ENCODE results near the gene ANKRD23. TPM values are rescaled to one million over a fixed set of nuclear protein-coding genes. Genes with fewer than 3 reads are reported as not detected.

The ANKRD23 gene
- total and polyA plus RNA-seq, 11 donors, result 0.96 to 26.7 (median 7.9) TPM

- no peak for ATAC-seq
- 77 to 84% (median 79%) methylated on average over 10 of the region's 10 CpGs for WGBS, 4 donors
- Histone ChIP-seq H3K9me3 (no peaks in the 10 kb centered on the region), H3K27me3 (no peaks in the 10 kb centered on the region), H3K27ac (peak overlapping the region in 2 of 12 donors; percentile 24 to 50), H3K4me1 (peaks cover 0 to 23% (median 4%) of the 10 kb centered on the region in 12 donors), H3K36me3 (peaks cover 0 to 66% (median 60%) of the 10 kb centered on the region in 9 donors), H3K4me3 (no peak overlapping the region)
- no peak for DNase-seq
- intact Hi-C loops (cut with DNase I), result loop anchor here in 1 of 10 donors (10.0 kb wide), 1 partner anchor 267 kb away; the partner anchor contains the start of gene ANKRD36
- TF ChIP-seq, protein P1, sequence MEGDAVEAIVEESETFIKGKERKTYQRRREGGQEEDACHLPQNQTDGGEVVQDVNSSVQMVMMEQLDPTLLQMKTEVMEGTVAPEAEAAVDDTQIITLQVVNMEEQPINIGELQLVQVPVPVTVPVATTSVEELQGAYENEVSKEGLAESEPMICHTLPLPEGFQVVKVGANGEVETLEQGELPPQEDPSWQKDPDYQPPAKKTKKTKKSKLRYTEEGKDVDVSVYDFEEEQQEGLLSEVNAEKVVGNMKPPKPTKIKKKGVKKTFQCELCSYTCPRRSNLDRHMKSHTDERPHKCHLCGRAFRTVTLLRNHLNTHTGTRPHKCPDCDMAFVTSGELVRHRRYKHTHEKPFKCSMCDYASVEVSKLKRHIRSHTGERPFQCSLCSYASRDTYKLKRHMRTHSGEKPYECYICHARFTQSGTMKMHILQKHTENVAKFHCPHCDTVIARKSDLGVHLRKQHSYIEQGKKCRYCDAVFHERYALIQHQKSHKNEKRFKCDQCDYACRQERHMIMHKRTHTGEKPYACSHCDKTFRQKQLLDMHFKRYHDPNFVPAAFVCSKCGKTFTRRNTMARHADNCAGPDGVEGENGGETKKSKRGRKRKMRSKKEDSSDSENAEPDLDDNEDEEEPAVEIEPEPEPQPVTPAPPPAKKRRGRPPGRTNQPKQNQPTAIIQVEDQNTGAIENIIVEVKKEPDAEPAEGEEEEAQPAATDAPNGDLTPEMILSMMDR (IDR thresholded peaks at IDR 0.05), result no peak
Observed at GRCh38 chr2:96847586-96847985, 3.8 kb upstream of the ANKRD23 start.

DNA sequence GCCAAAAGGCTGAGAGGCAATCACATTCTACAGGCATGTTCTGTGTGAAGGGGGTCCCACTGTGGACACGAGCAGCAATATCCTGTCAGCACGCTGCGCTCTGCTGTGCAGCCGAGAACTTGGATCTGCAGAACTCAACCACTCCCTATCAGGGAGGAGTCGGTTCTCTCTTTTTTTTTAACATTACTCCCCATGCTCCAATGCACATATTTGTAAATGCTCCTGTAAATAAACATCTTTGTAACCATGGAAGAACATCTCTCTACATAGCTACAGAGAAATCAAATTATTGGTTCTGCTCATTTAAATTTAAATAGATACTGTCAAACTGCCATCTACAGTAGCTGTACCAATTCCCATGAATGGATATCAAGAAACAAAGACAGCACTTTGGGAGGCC, 3.0 kb upstream of the ANKRD23 start:
- DNase-seq (no peak), ATAC-seq (no peak)
- peaks cover 0 to 60% (median 53%) of the 10 kb centered on the region in 9 donors for H3K36me3 ChIP-seq

DNA sequence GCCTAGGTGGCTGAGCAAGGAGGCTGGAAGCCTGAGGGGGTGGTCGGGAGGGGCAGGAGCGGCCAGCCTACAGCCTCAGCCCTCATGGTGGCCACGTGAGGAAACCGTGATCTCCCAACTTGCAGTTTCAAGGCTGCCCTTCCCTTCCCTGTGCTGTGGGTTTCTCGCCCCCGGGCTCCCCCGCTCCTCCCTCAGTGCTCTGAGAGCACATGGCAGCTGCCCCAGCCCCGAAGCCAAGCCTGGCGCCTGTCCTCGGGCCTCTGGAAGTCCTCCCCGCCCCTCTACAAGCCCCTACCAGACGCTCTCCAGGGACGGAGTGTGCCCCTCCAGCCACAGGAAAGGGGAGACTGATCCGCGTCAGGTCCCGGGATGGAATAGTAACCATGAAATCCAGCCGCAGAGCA, 586 bp upstream of the ANKRD23 start:
- 72 to 85% (median 81%) methylated on average over 7 to 17 of the region's 17 CpGs for WGBS, 4 donors
- peak overlapping the region in 5 of 12 donors; percentile 25 to 85 (median 72) for H3K27ac ChIP-seq
- no peaks in the 10 kb centered on the region for H3K27me3 ChIP-seq
- H3K4me3 ChIP-seq, result no peak overlapping the region
- ATAC-seq (peak in 1 of 4 donors; percentile 1), DNase-seq (no peak)
- peaks cover 0 to 40% (median 9%) of the 10 kb centered on the region in 12 donors for H3K4me1 ChIP-seq
- H3K9me3 ChIP-seq, result no peaks in the 10 kb centered on the region
- no peak for TF ChIP-seq POLR2A (IDR thresholded peaks at IDR 0.05)
- TF ChIP-seq, protein P1 (IDR thresholded peaks at IDR 0.05), result no peak
- H3K36me3 ChIP-seq, result peaks cover 0 to 47% (median 32%) of the 10 kb centered on the region in 9 donors
- intact Hi-C loops (cut with DNase I), result loop anchor here in 1 of 10 donors (10.0 kb wide), 1 partner anchor 270 kb away; the partner anchor contains the start of gene ANKRD36

More for the DNA sequence above, 3.0 kb upstream of the ANKRD23 start:
- intact Hi-C loops (cut with DNase I), result loop anchor here in 1 of 10 donors (10.0 kb wide), 1 partner anchor 268 kb away; the partner anchor contains the start of gene ANKRD36
- H3K4me3 ChIP-seq, result no peak overlapping the region
- TF ChIP-seq, protein P1 (IDR thresholded peaks at IDR 0.05), result no peak
- no peak for TF ChIP-seq POLR2A (IDR thresholded peaks at IDR 0.05)
- H3K27me3 ChIP-seq, result no peaks in the 10 kb centered on the region
- H3K27ac ChIP-seq, result no peak overlapping the region
- WGBS, 4 donors, result 93 to 98% (median 95%) methylated on average over 5 of the region's 5 CpGs
- H3K4me1 ChIP-seq, result peaks cover 0 to 30% (median 5%) of the 10 kb centered on the region in 12 donors
- H3K9me3 ChIP-seq, result no peaks in the 10 kb centered on the region

GRCh38 chr2:96842600-96842999, 1.2 kb downstream of the ANKRD23 start:
- no peaks in the 10 kb centered on the region for H3K9me3 ChIP-seq
- TF ChIP-seq POLR2A (IDR thresholded peaks at IDR 0.05), result no peak
- TF ChIP-seq, protein P1 (IDR thresholded peaks at IDR 0.05), result no peak
- H3K27ac ChIP-seq, result peak overlapping the region in 10 of 12 donors; percentile 24 to 85 (median 66)
- peaks cover 0 to 40% (median 11%) of the 10 kb centered on the region in 12 donors for H3K4me1 ChIP-seq
- 47 to 70% (median 59%) methylated on average over 7 of the region's 7 CpGs for WGBS, 4 donors
- H3K27me3 ChIP-seq, result no peaks in the 10 kb centered on the region
- intact Hi-C loops (cut with DNase I), result loop anchor here in 1 of 10 donors (10.0 kb wide), 1 partner anchor 272 kb away; the partner anchor contains the start of gene ANKRD36
- H3K4me3 ChIP-seq, result peak overlapping the region in 7 of 12 donors; percentile 7 to 47 (median 19)
- DNase-seq, result peak; percentile 64 to 90 (median 72)
- ATAC-seq, result peak; percentile 74 to 91 (median 86)
- peaks cover 0 to 38% (median 18%) of the 10 kb centered on the region in 9 donors for H3K36me3 ChIP-seq

Data from heart left ventricle (tissue), 16 donors.